ENCODE data around the gene NPHP4.

DNA sequence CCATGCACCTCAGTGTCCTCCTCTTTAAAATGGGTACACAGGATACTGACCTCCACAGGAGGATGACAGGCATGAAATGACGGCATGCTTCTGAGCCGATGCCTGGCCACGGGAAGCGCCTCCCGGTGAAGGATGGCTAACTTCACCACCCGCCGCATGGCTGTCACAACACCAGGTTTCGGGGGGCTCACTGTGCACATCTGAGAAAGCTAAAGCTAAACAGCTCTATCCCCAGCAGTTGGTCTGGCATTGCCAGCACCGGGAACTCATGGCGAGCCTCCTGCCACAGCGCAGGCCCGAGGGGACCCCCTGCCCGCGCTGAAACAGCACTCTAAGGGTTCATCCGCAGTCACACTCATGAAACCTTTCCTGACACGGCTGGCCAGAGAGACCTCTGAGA lies 16.0 kb downstream of the NPHP4 start:
- TF ChIP-seq, protein P1, sequence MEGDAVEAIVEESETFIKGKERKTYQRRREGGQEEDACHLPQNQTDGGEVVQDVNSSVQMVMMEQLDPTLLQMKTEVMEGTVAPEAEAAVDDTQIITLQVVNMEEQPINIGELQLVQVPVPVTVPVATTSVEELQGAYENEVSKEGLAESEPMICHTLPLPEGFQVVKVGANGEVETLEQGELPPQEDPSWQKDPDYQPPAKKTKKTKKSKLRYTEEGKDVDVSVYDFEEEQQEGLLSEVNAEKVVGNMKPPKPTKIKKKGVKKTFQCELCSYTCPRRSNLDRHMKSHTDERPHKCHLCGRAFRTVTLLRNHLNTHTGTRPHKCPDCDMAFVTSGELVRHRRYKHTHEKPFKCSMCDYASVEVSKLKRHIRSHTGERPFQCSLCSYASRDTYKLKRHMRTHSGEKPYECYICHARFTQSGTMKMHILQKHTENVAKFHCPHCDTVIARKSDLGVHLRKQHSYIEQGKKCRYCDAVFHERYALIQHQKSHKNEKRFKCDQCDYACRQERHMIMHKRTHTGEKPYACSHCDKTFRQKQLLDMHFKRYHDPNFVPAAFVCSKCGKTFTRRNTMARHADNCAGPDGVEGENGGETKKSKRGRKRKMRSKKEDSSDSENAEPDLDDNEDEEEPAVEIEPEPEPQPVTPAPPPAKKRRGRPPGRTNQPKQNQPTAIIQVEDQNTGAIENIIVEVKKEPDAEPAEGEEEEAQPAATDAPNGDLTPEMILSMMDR (IDR thresholded peaks at IDR 0.05; ENCODE audit: extremely low read depth in 1 of 2, insufficient read depth in 1 of 2, low read depth in 1 of 2, low read length in 2 of 2): no peak
- no peak for TF ChIP-seq POLR2A (IDR thresholded peaks at IDR 0.05; ENCODE audit: low read depth, low read length)
- TF ChIP-seq POLR2AphosphoS5 (IDR thresholded peaks at IDR 0.05; ENCODE audit: insufficient read depth, low read depth, low read length): no peak
- TF ChIP-seq EZH2 (IDR thresholded peaks at IDR 0.05; ENCODE audit: borderline replicate concordance, low read depth, low read length, severe bottlenecking): no peak
- TF ChIP-seq, protein P2, sequence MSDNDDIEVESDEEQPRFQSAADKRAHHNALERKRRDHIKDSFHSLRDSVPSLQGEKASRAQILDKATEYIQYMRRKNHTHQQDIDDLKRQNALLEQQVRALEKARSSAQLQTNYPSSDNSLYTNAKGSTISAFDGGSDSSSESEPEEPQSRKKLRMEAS (IDR thresholded peaks at IDR 0.05; ENCODE audit: insufficient read depth, insufficient read length): no peak
- TF ChIP-seq JUN (IDR thresholded peaks at IDR 0.05; ENCODE audit: borderline replicate concordance, insufficient read depth, insufficient read length, low read depth): no peak

All from endothelial cell of umbilical vein (primary cell).